HL-60 (cell line): ENCODE data around the gene MAPRE3.

Experiments used
- DNase-seq, 2 experiments: peaks; one replicate each; pipeline ENCODE4 v3.0.0-alpha.2; 2010 to 2020; ENCODE audit warnings: low read depth in 1 of 2, low spot score in 1 of 2
- H3K27ac ChIP-seq: fragments of 250-450 bp; sonication (Bioruptor Pico); replicated peaks from 2 replicates; pipeline ENCODE4 v1.5.1; 2020; ENCODE audit warnings: mild to moderate bottlenecking, moderate library complexity
- H3K27me3 ChIP-seq: fragments of 250-450 bp; sonication (Bioruptor Pico); 2 replicates; pipeline ENCODE4 v1.5.1; 2021; ENCODE audit warnings: mild to moderate bottlenecking, moderate library complexity; ENCODE audit not compliant: insufficient read depth, poor library complexity, severe bottlenecking
- H3K4me3 ChIP-seq: replicated peaks from 2 replicates; pipeline ENCODE4 v1.5.1; 2011; ENCODE audit warnings: mild to moderate bottlenecking, control low read depth, low read length; ENCODE audit not compliant: insufficient read depth
- GABPA ChIP-seq: IDR thresholded peaks from 2 replicates; pipeline ENCODE4 v1.6.1; 2012; ENCODE audit warnings: low read depth
- POLR2AphosphoS5 ChIP-seq: IDR thresholded peaks from 2 replicates; pipeline ENCODE4 v1.6.1; 2012; ENCODE audit warnings: low read depth
- REST ChIP-seq: IDR thresholded peaks from 2 replicates; pipeline ENCODE4 v1.6.1; 2012; ENCODE audit warnings: low read depth; ENCODE audit not compliant: insufficient replicate concordance
- SPI1 ChIP-seq: IDR thresholded peaks from 2 replicates; pipeline ENCODE4 v1.6.1; 2012; ENCODE audit warnings: low read depth, mild to moderate bottlenecking, borderline replicate concordance
- TF ChIP-seq, protein P1 (sequence below): IDR thresholded peaks from one replicate; pipeline ENCODE4 v1.5.1; 2011; ENCODE audit warnings: low read length, control low read depth, inconsistent platforms; ENCODE audit not compliant: insufficient read depth

Gene MAPRE3

GRCh38 chr2:27010139-27010538, 39.7 kb downstream of the MAPRE3 start:
- TF ChIP-seq GABPA (no peak), POLR2AphosphoS5 (no peak), SPI1 (no peak), REST (no peak)
- TF ChIP-seq, protein P1, sequence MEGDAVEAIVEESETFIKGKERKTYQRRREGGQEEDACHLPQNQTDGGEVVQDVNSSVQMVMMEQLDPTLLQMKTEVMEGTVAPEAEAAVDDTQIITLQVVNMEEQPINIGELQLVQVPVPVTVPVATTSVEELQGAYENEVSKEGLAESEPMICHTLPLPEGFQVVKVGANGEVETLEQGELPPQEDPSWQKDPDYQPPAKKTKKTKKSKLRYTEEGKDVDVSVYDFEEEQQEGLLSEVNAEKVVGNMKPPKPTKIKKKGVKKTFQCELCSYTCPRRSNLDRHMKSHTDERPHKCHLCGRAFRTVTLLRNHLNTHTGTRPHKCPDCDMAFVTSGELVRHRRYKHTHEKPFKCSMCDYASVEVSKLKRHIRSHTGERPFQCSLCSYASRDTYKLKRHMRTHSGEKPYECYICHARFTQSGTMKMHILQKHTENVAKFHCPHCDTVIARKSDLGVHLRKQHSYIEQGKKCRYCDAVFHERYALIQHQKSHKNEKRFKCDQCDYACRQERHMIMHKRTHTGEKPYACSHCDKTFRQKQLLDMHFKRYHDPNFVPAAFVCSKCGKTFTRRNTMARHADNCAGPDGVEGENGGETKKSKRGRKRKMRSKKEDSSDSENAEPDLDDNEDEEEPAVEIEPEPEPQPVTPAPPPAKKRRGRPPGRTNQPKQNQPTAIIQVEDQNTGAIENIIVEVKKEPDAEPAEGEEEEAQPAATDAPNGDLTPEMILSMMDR: no peak
- no peak overlapping the region for H3K4me3 ChIP-seq
- DNase-seq: no peak
- H3K27ac ChIP-seq: no peak overlapping the region
- H3K27me3 ChIP-seq: peaks cover 4% of the 10 kb centered on the region

DNA sequence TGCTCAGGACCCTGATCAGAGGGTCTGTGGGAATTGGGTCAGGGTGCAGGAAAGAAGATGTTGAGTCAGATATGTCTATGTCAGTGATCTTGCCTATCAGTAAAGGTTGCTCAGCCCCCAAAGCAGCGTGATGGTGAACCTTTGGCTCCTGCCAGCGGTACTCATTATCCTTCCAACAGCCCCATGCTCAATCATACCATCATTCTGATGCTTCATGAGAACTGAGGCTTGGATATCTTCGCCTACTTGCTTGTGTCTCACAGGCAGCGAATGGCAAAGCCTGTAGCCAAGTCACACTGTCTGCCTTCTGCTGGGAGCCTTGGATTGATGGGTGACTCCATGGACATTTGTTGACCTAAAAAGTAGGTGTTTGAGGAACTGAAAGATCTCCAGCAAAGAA, 43.3 kb downstream of the MAPRE3 start:
- no peaks in the 10 kb centered on the region for H3K27me3 ChIP-seq
- TF ChIP-seq GABPA: no peak
- TF ChIP-seq, protein P1: no peak
- TF ChIP-seq REST: no peak
- TF ChIP-seq POLR2AphosphoS5: no peak
- TF ChIP-seq SPI1: no peak
- no peak overlapping the region for H3K27ac ChIP-seq
- no peak for DNase-seq
- no peak overlapping the region for H3K4me3 ChIP-seq

- TF ChIP-seq, protein P1: no peak
- TF ChIP-seq REST (no peak), GABPA (no peak), SPI1 (no peak), POLR2AphosphoS5 (no peak)
- H3K27me3 ChIP-seq: no peaks in the 10 kb centered on the region
- no peak overlapping the region for H3K27ac ChIP-seq
- no peak overlapping the region for H3K4me3 ChIP-seq
- no peak for DNase-seq
Measured at GRCh38 chr2:27014771-27015433, 44.5 kb downstream of the MAPRE3 start.
